Nephron (organoid): ENCODE measurements around the gene UNC13B.

ENCODE experiments used
- H3K27ac Mint-ChIP-seq, 3 experiments: 2 replicates each; pipeline ENCODE4 v1.8.0; 2020; ENCODE audit warnings: mixed read lengths in 3 of 3, mild to moderate bottlenecking in 2 of 3, moderate library complexity in 1 of 3
- H3K27me3 Mint-ChIP-seq: 2 replicates; pipeline ENCODE4 v1.8.0; 2021; ENCODE audit warnings: low read depth, mild to moderate bottlenecking, moderate library complexity, mixed read lengths
- H3K36me3 Mint-ChIP-seq: 2 replicates; pipeline ENCODE4 v1.8.0; 2020; ENCODE audit warnings: low read depth, mixed read lengths
- H3K4me1 Mint-ChIP-seq: 2 replicates; pipeline ENCODE4 v1.8.0; 2020; ENCODE audit warnings: mixed read lengths
- H3K4me3 Mint-ChIP-seq, 3 experiments: 2 replicates each; pipeline ENCODE4 v1.8.0; 2020; ENCODE audit warnings: mild to moderate bottlenecking in 3 of 3, mixed read lengths in 3 of 3, moderate library complexity in 2 of 3
- H3K9me3 Mint-ChIP-seq: 2 replicates; pipeline ENCODE4 v1.8.0; 2020; ENCODE audit warnings: mixed read lengths
- TF ChIP-seq, protein P1 (sequence below), 3 experiments: fragments of 200-600 bp; sonication (generic); IDR thresholded peaks; one replicate each; pipeline ENCODE4 v1.5.0; 2021; ENCODE audit warnings: antibody characterized with exemption in 3 of 3; ENCODE audit not compliant: unreplicated experiment in 3 of 3

UNC13B gene

DNA sequence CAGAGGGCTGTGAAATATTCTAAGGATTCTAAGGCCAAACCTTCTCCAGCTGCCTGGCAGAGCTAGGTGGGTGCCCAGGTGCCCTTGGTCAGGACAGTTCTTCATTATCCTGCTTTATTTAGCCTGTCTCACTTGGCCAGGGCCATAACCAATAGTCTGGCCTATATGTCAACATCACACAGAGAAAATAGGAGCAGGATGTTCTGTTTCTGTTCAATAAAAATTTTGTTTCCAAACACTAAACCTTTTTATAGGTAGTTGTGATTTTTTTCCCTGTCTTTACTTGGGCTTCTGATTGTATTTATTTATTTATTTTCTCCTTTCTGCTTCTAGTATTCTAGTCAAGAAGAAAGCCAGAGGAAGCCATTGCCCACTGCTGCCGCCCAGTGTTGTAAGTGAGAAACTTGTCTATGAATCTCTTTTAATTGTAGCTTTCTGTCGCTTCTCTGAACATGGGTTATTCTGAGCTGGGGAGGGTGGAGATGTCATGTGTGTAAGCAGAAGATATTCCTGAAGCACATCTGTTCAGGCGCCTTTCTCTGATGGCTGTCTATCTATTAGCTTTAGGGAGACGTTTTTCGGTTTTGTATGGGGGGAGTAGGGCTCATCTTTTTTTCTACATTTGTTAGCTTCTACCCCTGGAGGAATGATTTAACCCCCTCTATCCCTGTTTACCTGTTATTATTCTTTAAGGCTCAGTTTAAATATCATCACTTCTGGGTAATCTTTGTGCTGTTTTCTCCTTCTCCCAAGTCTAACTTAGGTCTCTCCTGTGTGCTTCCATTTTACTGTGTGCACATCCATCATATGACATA is 97.1 kb downstream of the UNC13B start:
- H3K9me3 Mint-ChIP-seq: no peaks in the 10 kb centered on the region
- no peaks in the 10 kb centered on the region for H3K36me3 Mint-ChIP-seq
- no peaks in the 10 kb centered on the region for H3K4me1 Mint-ChIP-seq
- H3K27ac Mint-ChIP-seq: no peak overlapping the region
- H3K4me3 Mint-ChIP-seq: no peak overlapping the region
- no peaks in the 10 kb centered on the region for H3K27me3 Mint-ChIP-seq
- TF ChIP-seq, protein P1, sequence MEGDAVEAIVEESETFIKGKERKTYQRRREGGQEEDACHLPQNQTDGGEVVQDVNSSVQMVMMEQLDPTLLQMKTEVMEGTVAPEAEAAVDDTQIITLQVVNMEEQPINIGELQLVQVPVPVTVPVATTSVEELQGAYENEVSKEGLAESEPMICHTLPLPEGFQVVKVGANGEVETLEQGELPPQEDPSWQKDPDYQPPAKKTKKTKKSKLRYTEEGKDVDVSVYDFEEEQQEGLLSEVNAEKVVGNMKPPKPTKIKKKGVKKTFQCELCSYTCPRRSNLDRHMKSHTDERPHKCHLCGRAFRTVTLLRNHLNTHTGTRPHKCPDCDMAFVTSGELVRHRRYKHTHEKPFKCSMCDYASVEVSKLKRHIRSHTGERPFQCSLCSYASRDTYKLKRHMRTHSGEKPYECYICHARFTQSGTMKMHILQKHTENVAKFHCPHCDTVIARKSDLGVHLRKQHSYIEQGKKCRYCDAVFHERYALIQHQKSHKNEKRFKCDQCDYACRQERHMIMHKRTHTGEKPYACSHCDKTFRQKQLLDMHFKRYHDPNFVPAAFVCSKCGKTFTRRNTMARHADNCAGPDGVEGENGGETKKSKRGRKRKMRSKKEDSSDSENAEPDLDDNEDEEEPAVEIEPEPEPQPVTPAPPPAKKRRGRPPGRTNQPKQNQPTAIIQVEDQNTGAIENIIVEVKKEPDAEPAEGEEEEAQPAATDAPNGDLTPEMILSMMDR (IDR thresholded peaks at IDR 0.05; ENCODE audit: unreplicated experiment in 3 of 3): peak; percentile 77 to 80 (median 77)

DNA sequence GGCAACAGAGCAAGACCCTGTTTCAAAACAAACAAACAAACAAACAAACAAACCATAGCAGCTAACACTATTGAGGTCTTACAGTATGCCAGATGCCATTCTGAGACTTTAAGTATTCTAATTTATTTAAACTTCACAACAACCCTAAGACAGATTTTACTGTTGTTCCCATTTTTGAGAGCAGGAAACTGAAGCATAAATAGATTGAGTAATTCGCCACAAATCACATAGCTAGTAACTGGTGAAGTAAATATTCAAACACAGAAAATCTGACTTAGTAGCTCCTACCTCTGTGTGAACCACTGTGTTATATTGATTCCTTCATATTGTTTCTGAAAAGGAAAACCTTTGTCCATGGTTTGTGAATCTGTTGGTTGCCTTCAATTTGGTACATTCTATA is 98.4 kb downstream of the UNC13B start:
- Mint-ChIP-seq H3K9me3 (no peaks in the 10 kb centered on the region), H3K27ac (no peak overlapping the region)
- TF ChIP-seq, protein P1 (IDR thresholded peaks at IDR 0.05; ENCODE audit: unreplicated experiment in 3 of 3): no peak

DNA sequence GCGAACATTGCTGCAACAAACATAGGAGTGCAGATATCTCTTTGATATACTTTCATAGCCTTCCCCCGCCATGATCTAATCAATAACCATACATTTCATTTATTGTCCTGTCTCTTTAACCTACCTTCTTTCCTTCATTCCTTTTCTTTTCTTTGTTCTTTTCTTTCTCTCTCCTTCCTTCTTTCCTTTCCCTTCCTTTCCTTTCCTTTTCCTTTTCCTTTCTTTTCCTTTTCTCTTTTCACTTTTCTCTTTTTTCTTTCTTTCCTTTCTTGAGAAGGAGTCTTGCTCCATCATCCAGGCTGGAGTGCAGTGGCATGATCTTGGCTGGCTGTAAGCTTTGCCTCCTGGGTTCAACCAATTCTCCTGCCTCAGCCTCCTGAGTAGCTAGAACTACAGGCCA is 100.3 kb downstream of the UNC13B start:
- no peaks in the 10 kb centered on the region for H3K9me3 Mint-ChIP-seq
- H3K36me3 Mint-ChIP-seq: no peaks in the 10 kb centered on the region
- no peak overlapping the region for H3K4me3 Mint-ChIP-seq
- no peaks in the 10 kb centered on the region for H3K27me3 Mint-ChIP-seq
- no peaks in the 10 kb centered on the region for H3K4me1 Mint-ChIP-seq
- H3K27ac Mint-ChIP-seq: no peak overlapping the region
- TF ChIP-seq, protein P1 (IDR thresholded peaks at IDR 0.05; ENCODE audit: unreplicated experiment in 3 of 3): no peak

More for the DNA sequence above, 98.4 kb downstream of the UNC13B start:
- H3K27me3 Mint-ChIP-seq: no peaks in the 10 kb centered on the region
- no peaks in the 10 kb centered on the region for H3K36me3 Mint-ChIP-seq
- H3K4me1 Mint-ChIP-seq: no peaks in the 10 kb centered on the region
- no peak overlapping the region for H3K4me3 Mint-ChIP-seq

DNA sequence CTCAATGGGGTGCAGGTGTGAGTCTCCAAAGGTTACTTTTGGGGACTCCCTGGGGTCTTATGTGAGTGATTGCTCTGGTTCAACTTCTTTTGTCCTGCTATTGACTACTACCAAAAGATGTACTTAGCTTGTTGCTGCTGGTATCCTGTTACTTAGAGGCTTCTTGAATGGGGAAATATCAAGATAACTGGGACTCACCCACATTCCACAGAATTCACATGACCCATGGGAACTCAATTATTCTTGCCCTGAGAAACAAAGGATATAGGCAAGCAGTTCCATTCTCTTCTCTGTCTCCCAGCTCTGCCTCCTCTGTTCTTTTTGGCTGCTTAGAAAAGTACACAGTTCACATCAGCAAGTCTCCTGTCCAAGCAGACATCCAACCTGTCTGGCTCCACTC is 105.9 kb downstream of the UNC13B start:
- Mint-ChIP-seq H3K36me3 (no peaks in the 10 kb centered on the region), H3K4me1 (no peaks in the 10 kb centered on the region), H3K4me3 (no peak overlapping the region), H3K27ac (no peak overlapping the region), H3K27me3 (no peaks in the 10 kb centered on the region), H3K9me3 (no peaks in the 10 kb centered on the region)
- TF ChIP-seq, protein P1 (IDR thresholded peaks at IDR 0.05; ENCODE audit: unreplicated experiment in 3 of 3): no peak

DNA sequence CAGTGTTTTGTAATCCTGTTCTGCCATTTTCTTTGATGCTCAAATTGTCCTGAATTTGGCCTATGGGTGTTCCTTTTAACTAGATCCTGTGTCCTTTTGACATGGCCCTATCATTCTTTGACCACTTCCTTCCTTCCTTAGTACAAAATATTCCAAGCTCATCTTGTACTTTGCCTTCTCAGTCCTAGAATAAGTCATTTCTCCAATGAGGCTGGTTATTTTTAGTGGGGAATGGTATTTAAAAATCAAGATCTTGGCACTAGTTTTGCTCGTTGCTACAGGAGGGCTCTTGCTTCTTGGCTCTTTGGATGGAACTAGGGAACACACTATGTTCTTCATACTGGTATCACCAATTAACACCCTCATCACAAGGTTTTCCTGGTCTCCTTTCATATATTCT is 108.1 kb downstream of the UNC13B start:
- TF ChIP-seq, protein P1 (IDR thresholded peaks at IDR 0.05; ENCODE audit: unreplicated experiment in 3 of 3): no peak
- H3K9me3 Mint-ChIP-seq: no peaks in the 10 kb centered on the region
- no peaks in the 10 kb centered on the region for H3K27me3 Mint-ChIP-seq
- no peak overlapping the region for H3K27ac Mint-ChIP-seq
- no peaks in the 10 kb centered on the region for H3K36me3 Mint-ChIP-seq
- no peak overlapping the region for H3K4me3 Mint-ChIP-seq
- H3K4me1 Mint-ChIP-seq: no peaks in the 10 kb centered on the region

DNA sequence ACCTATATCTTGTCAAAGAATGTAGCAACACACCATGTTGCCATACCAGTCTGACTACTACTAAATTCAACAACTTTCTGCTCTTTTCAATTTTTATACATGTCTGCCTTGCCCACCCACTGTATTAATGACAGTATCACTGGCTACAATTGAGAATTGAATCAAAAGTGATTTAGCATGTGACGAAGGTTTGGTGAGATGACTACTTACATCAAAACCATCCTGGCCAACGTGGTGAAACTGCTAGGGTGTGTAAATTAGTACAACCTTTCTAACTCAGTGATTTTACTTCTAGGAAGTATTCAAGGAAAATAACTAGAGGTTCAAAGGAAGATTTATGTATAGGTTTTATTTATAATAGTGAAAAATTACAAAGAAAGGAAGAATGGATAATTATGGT is 109.8 kb downstream of the UNC13B start:
- TF ChIP-seq, protein P1 (IDR thresholded peaks at IDR 0.05; ENCODE audit: unreplicated experiment in 3 of 3): no peak
- Mint-ChIP-seq H3K4me3 (no peak overlapping the region), H3K4me1 (no peaks in the 10 kb centered on the region), H3K36me3 (no peaks in the 10 kb centered on the region), H3K27ac (no peak overlapping the region), H3K27me3 (peaks cover 3% of the 10 kb centered on the region), H3K9me3 (no peaks in the 10 kb centered on the region)
